ENCODE results near the gene RUFY1.

DNA sequence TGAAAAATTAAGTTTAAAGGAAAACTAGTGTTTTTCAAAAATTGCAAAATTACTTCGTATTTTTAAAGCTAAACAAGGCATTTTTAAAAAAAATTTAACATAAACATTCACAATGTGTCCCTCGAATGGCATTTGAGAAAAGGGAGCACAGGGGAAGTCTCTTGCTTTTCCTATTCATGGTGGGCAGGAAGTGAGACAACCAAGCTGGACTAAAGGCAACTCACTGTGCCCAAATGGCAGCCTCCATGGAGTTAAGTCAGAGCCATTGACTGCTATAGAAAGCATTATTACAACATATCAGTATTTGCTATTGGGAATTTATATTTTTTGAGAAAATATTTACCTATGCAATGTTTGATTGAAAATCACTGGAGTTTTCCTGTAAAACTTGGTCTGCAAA lies 64.8 kb downstream of the RUFY1 start:
- TF ChIP-seq EZH2 (IDR thresholded peaks at IDR 0.05; ENCODE audit: borderline replicate concordance, low read depth, low read length, poor library complexity, severe bottlenecking): no peak
- TF ChIP-seq, protein P1, sequence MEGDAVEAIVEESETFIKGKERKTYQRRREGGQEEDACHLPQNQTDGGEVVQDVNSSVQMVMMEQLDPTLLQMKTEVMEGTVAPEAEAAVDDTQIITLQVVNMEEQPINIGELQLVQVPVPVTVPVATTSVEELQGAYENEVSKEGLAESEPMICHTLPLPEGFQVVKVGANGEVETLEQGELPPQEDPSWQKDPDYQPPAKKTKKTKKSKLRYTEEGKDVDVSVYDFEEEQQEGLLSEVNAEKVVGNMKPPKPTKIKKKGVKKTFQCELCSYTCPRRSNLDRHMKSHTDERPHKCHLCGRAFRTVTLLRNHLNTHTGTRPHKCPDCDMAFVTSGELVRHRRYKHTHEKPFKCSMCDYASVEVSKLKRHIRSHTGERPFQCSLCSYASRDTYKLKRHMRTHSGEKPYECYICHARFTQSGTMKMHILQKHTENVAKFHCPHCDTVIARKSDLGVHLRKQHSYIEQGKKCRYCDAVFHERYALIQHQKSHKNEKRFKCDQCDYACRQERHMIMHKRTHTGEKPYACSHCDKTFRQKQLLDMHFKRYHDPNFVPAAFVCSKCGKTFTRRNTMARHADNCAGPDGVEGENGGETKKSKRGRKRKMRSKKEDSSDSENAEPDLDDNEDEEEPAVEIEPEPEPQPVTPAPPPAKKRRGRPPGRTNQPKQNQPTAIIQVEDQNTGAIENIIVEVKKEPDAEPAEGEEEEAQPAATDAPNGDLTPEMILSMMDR (conservative IDR thresholded peaks at IDR 0.05; ENCODE audit: low read depth, low read length): no peak

Data from A673 (cell line).